ENCODE measurements around the gene FBXO38. TPM values are rescaled to one million over a fixed set of nuclear protein-coding genes. Genes with fewer than 3 reads are reported as not detected.
A peak's percentile ranks its signal among the peaks of the same experiment; 100 is the strongest.

FBXO38 gene
- total RNA-seq, 1 experiment from 2014 or later = 36.3 TPM

DNA sequence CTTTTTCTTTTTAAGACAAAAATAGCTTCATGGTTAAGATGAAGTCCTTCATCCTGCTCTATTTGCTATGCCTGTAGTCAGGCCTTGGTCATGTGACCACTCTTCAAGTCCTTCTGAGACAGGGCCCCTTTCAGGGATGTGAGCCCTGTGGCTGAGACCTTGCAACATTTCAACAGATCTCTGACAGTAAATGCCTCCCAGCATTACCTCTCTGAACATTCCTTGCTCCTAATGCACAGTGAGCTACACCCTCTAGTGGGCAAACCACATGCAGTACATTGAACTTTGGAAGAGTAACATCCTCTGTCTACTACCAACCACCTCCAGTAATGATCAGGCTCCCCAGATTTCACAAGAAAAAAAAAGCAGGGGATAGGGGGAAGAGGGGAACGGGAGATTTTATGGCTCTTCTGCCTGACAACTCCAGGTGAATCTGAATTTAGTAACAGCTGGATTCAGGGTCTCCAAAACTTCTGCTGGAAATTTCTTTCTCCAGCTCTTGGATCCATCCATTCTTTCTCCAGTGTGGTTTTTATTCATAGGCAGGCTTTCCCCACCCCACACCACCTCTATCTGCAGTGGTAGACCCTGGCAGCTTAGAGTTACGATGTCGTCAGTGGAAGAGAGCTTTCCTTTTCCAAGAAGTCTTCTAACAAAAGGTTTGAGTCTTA, 8.9 kb upstream of the FBXO38 start:
- no peak overlapping the region for H3K9ac ChIP-seq (ENCODE audit: low read length)
- POLR2A ChIA-PET = no interaction called here
- no peak overlapping the region for H3K4me3 ChIP-seq (replicated peaks in 1 of 2; ENCODE audit: low read depth in 1 of 2, low read length in 2 of 2)
- RAD21 ChIA-PET (ENCODE audit: low non-redundant PET in 1 of 2, low total read pairs in 2 of 2, uncharacterized antibody in 2 of 2, unreplicated experiment in 2 of 2) = no interaction called here
- H3K79me2 ChIP-seq (ENCODE audit: insufficient read depth, low read length) = no peaks in the 10 kb centered on the region
- no peaks in the 10 kb centered on the region for H3K9me2 ChIP-seq (ENCODE audit: insufficient read depth)
- H4K20me1 ChIP-seq (ENCODE audit: insufficient read depth) = no peaks in the 10 kb centered on the region
- ATAC-seq = peak; percentile 98
- intact Hi-C loops (cut with micrococcal nuclease) = loop anchor here (1.0 kb wide), 3 partner anchors 85 to 426 kb away; no protein-coding TSS in a partner anchor
- H3K27me3 ChIP-seq (ENCODE audit: insufficient read depth, low read length) = no peaks in the 10 kb centered on the region
- DNase-seq (ENCODE audit: low read depth, low spot score) = peak; percentile 45
- H3K36me3 ChIP-seq (ENCODE audit: control insufficient read depth in 1 of 2, insufficient read depth in 2 of 2, low read length in 2 of 2) = no peaks in the 10 kb centered on the region
- H3K9me3 ChIP-seq (ENCODE audit: control insufficient read depth in 1 of 2, insufficient read depth in 1 of 2, low read depth in 1 of 2, low read length in 2 of 2) = no peaks in the 10 kb centered on the region
- no TSS peak for BruUV-seq (replicated peaks)
- no peaks in the 10 kb centered on the region for H3K4me1 ChIP-seq (ENCODE audit: control insufficient read depth in 1 of 2, insufficient read depth in 2 of 2, low read length in 2 of 2)
- TF ChIP-seq CBX3 (IDR thresholded peaks at IDR 0.05; ENCODE audit: low read depth) (peak; percentile 17; the same call in 1 of the 2 replicates), TCF7L2 (IDR thresholded peaks at IDR 0.05; ENCODE audit: borderline replicate concordance, extremely low read depth, insufficient read depth, insufficient read length) (no peak), RAD21 (IDR thresholded peaks at IDR 0.05; ENCODE audit: low read depth) (peak; percentile 81), POLR2A (IDR thresholded peaks at IDR 0.05; ENCODE audit: borderline replicate concordance, extremely low read depth, insufficient read depth, insufficient read length) (no peak), CEBPB (IDR thresholded peaks at IDR 0.05; ENCODE audit: low read depth) (0 out of 2 replicates have a peak, but pooled peaks have one; percentile 27), FOSL1 (IDR thresholded peaks at IDR 0.05; ENCODE audit: low read depth) (no peak), YY1 (IDR thresholded peaks at IDR 0.05; ENCODE audit: extremely low read depth, insufficient replicate concordance, low read depth, low read length) (no peak)
- TF ChIP-seq, protein P1, sequence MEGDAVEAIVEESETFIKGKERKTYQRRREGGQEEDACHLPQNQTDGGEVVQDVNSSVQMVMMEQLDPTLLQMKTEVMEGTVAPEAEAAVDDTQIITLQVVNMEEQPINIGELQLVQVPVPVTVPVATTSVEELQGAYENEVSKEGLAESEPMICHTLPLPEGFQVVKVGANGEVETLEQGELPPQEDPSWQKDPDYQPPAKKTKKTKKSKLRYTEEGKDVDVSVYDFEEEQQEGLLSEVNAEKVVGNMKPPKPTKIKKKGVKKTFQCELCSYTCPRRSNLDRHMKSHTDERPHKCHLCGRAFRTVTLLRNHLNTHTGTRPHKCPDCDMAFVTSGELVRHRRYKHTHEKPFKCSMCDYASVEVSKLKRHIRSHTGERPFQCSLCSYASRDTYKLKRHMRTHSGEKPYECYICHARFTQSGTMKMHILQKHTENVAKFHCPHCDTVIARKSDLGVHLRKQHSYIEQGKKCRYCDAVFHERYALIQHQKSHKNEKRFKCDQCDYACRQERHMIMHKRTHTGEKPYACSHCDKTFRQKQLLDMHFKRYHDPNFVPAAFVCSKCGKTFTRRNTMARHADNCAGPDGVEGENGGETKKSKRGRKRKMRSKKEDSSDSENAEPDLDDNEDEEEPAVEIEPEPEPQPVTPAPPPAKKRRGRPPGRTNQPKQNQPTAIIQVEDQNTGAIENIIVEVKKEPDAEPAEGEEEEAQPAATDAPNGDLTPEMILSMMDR (IDR thresholded peaks at IDR 0.05 in 2 of 3, conservative IDR thresholded peaks at IDR 0.05 in 1 of 3; ENCODE audit: borderline replicate concordance in 1 of 3, insufficient read depth in 1 of 3, low read depth in 2 of 3, low read length in 2 of 3) = peak; percentile 62 to 85 (median 81)
- TF ChIP-seq, protein P2, sequence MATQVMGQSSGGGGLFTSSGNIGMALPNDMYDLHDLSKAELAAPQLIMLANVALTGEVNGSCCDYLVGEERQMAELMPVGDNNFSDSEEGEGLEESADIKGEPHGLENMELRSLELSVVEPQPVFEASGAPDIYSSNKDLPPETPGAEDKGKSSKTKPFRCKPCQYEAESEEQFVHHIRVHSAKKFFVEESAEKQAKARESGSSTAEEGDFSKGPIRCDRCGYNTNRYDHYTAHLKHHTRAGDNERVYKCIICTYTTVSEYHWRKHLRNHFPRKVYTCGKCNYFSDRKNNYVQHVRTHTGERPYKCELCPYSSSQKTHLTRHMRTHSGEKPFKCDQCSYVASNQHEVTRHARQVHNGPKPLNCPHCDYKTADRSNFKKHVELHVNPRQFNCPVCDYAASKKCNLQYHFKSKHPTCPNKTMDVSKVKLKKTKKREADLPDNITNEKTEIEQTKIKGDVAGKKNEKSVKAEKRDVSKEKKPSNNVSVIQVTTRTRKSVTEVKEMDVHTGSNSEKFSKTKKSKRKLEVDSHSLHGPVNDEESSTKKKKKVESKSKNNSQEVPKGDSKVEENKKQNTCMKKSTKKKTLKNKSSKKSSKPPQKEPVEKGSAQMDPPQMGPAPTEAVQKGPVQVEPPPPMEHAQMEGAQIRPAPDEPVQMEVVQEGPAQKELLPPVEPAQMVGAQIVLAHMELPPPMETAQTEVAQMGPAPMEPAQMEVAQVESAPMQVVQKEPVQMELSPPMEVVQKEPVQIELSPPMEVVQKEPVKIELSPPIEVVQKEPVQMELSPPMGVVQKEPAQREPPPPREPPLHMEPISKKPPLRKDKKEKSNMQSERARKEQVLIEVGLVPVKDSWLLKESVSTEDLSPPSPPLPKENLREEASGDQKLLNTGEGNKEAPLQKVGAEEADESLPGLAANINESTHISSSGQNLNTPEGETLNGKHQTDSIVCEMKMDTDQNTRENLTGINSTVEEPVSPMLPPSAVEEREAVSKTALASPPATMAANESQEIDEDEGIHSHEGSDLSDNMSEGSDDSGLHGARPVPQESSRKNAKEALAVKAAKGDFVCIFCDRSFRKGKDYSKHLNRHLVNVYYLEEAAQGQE (IDR thresholded peaks at IDR 0.05; ENCODE audit: low read depth) = no peak
- no peak overlapping the region for H3K4me2 ChIP-seq (ENCODE audit: low read length)
- no peak overlapping the region for H2AFZ ChIP-seq (ENCODE audit: low read depth, low read length, poor library complexity, severe bottlenecking)
- H3K27ac ChIP-seq (ENCODE audit: low read depth, low read length) = no peak overlapping the region
- CTCF ChIA-PET = interaction anchor here (1.0 to 1.7 kb wide), 9 partner anchors 9 to 424 kb away, joined by 3 to 11 read pairs (median 5); partner anchors contain the start of gene FBXO38

All from HCT116 (cell line).